AG04449 (cell line): ENCODE measurements around the gene STC2.
"Not testable (repeated sequence)": the region's sequence is repeated elsewhere in the genome, so short reads cannot be mapped to it uniquely, and the experiment has no call there.

ENCODE experiments used
- CTCF ChIA-PET: fragments of 350-600 bp; formaldehyde crosslinking; extraction: SDS; loops from one replicate; lab custom pipeline; 2021; ENCODE audit warnings: antibody characterized with exemption; lab: Yijun Ruan, JAX
- POLR2A ChIA-PET: fragments of 400-600, 350-600 bp; formaldehyde crosslinking; extraction: SDS; loops from one replicate; lab custom pipeline; 2020; ENCODE audit warnings: antibody characterized with exemption, inconsistent platforms; lab: Yijun Ruan, JAX
- DNase-seq: peaks from one replicate; pipeline ENCODE4 v3.0.0-alpha.2; 2010; ENCODE audit warnings: low read depth, low spot score
- H3K4me3 ChIP-seq: 2 replicates; pipeline ENCODE4 v1.5.1; 2011; ENCODE audit warnings: low read depth, mild to moderate bottlenecking, control low read depth, low read length
- TF ChIP-seq, protein P1 (sequence below): IDR thresholded peaks from one replicate; pipeline ENCODE4 v1.5.1; 2011; ENCODE audit warnings: mild to moderate bottlenecking, moderate library complexity, low read length, control low read depth, inconsistent platforms; ENCODE audit not compliant: insufficient read depth; ENCODE audit errors: missing control alignments

STC2 gene

DNA sequence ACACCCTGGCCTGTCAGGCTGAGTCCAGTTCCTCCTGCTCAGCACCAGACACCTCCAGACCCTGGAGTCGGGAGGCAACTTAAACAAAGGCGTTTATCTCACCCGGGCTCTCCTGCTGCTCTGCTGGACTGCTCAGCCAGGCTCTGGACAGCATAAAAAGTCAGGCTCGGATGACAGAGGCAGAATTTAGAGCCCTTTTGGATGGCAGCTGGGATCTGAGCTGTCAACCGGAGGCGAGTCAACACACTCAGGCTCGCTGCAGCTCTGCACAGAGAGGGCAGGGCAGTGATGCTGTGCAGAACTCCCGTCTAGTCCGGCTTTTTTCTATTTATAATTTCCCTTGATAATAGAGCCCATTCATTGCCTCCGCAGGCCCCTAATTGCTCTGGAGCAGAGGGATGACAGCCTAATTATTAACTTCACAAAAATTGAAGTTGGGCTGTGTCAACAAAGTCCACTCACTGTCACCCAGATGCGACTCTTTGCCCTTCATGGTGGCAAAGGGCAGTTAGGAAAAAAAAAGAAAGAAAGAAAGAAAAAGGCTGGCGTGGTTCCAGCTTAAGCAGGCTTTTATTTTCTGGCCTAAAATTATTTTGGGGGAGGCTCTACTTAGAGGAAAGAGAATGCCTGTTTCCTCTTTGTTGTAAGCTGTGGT lies 37.6 kb downstream of the STC2 start:
- CTCF ChIA-PET: interaction anchor here (1.0 to 10.7 kb wide), 6 partner anchors 25 to 584 kb away, joined by 4 to 210 read pairs (median 74); partner anchors contain the start of genes BOD1 and STC2
- no peak for DNase-seq
- H3K4me3 ChIP-seq: no peak overlapping the region
- TF ChIP-seq, protein P1, sequence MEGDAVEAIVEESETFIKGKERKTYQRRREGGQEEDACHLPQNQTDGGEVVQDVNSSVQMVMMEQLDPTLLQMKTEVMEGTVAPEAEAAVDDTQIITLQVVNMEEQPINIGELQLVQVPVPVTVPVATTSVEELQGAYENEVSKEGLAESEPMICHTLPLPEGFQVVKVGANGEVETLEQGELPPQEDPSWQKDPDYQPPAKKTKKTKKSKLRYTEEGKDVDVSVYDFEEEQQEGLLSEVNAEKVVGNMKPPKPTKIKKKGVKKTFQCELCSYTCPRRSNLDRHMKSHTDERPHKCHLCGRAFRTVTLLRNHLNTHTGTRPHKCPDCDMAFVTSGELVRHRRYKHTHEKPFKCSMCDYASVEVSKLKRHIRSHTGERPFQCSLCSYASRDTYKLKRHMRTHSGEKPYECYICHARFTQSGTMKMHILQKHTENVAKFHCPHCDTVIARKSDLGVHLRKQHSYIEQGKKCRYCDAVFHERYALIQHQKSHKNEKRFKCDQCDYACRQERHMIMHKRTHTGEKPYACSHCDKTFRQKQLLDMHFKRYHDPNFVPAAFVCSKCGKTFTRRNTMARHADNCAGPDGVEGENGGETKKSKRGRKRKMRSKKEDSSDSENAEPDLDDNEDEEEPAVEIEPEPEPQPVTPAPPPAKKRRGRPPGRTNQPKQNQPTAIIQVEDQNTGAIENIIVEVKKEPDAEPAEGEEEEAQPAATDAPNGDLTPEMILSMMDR: no peak
- POLR2A ChIA-PET: no interaction called here

DNA sequence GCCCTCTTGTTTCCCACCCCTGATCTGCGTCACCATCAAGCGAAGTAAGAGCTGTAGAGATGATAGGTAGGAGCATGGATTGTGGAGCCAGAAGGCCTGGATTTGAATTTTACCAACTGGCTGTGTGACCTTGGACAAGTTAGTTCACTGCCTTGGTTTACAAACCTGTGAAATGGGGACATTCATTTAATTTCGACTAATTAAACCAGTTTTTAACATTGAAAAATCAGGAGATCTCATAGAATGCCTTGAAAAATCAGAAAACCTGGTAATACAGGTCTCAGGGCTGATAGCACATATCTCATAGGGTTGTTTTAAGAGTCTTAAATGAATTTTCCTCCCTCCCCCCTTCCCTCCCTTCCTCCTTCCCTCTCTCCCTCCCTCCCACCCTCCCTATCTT lies 38.8 kb downstream of the STC2 start:
- no peak overlapping the region for H3K4me3 ChIP-seq
- DNase-seq: no peak
- POLR2A ChIA-PET: no interaction called here
- CTCF ChIA-PET: interaction anchor here (0.8 to 10.7 kb wide), 7 partner anchors 42 to 590 kb away, joined by 3 to 210 read pairs (median 3); partner anchors contain the start of gene STC2
- TF ChIP-seq, protein P1: no peak

DNA sequence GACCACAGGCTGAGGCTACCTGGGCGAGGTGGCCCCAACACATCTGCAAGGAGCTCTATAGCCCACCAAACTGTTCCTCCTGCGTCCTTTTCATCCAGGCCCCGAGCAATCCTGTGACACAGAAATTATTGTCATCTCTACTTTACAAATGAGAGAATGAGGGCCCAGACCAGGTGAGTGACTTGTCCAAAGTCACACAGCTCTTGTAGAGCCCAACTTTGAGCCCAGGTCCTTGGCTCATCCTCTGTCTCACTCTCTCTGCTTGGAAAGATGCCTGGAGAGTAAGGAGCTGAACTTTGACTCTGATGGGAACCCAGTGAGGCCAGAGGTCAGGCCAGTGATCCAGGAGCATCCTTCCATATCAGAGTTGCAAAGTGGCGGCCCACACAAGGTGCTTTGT lies 39.6 kb downstream of the STC2 start:
- TF ChIP-seq, protein P1: no peak

DNA sequence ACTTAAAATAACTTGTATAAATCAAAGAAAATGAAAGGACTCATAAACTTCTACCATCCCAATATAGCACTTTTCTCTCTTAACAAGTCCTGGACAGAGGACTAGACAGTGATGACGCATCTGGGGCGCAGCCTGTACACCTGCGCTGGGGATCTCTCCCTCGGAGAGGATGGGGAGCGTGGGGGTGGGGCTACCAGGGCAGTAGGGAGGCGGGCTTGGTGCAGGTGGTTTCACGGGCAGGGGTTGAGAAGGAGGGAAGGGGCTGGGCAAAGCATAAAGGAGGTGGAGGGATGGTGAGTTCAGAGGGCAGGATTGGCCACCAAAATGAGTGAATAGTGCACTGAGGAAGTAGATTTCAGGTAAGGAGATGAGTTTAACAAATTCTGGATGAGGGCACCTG lies 41.1 kb downstream of the STC2 start:
- ChIA-PET POLR2A (no interaction called here), CTCF (interaction anchor here (0.8 to 3.5 kb wide), 5 partner anchors 60 to 580 kb away, joined by 3 to 25 read pairs (median 4); no protein-coding TSS in a partner anchor)
- TF ChIP-seq, protein P1: no peak
- no peak overlapping the region for H3K4me3 ChIP-seq
- DNase-seq: no peak

More for the DNA sequence above, 39.6 kb downstream of the STC2 start:
- H3K4me3 ChIP-seq: no peak overlapping the region
- CTCF ChIA-PET: interaction anchor here (0.6 to 10.7 kb wide), 8 partner anchors 8 to 589 kb away, joined by 3 to 210 read pairs (median 3); partner anchors contain the start of genes BOD1 and STC2
- DNase-seq: no peak
- POLR2A ChIA-PET: no interaction called here

DNA sequence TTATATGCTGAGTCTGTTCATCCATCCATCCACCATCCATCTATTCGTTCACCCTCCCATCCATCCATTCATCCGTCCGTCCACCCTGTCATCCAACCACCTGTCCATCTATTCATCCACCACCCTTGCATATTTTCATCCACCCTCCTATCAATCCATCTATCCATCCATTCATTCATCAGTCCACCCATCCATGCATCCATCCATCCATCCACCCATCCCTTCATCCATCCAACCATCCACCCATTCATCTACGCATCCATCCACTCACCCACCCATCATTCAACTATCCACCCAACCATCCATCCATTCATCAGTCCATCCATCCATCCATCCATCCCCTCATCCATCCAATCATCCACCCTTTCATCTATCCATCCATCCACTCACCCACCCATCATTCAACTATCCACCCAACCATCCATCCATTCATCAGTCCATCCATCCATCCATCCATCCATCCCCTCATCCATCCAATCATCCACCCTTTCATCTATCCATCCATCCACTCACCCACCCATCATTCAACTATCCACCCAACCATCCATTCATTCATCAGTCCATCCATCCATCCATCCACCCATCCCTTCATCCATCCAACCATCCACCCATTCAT lies 43.8 kb downstream of the STC2 start:
- H3K4me3 ChIP-seq, DNase-seq, POLR2A ChIA-PET: not testable (repeated sequence)
- CTCF ChIA-PET: interaction anchor here (0.7 to 4.2 kb wide), 18 partner anchors 8 to 579 kb away, joined by 3 to 27 read pairs (median 4); partner anchors contain the start of genes ATP6V0E1 and BOD1

DNA sequence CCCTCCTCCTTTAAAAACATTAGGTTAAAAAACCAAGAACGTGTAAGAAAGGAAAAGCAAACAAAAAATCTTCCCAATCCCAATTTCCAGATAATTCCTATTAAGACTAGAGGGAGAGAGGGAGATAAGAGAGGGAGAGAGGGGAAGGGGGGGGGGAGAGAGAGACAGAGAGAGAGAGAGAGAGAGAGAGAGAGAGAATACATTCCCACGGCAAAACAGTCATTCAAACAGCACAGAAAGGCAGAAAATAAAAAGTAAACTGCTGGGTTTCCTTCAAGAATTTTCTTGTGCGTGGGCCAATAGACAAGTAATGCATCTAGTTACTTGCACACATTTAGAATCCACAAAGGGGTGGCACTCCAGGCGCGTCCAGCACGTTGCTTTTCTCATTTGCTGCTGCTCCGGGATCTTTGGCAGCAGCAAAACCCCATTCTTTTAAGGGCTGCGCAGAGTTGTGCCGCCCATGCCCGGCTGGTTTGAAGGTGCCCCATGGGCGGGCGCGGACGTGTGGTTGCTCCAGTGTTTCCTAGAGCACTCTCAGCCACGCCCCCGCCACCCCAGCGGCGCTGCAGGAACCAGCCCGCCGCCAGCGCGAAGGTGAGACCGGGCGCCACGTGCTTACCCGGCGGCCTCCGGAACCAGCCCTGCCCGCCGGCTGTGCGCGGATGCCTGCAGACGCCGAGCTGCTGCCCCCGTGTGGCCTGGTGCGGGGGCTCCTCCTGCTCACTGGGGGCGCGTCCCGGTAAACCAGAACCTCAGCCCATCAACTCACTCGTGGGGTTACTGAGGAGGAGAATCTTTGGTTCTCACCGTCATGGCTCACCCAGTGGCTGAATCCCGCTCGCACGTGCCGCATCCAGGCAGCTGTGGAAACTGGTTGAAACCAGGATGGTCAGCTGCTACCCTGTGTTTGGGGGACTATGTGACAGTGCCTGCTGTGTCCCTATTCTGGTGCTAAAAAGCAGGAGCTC lies 44.6 kb downstream of the STC2 start:
- peak overlapping the region; percentile 42 for H3K4me3 ChIP-seq
- CTCF ChIA-PET: interaction anchor here (0.6 to 4.2 kb wide), 19 partner anchors 8 to 578 kb away, joined by 3 to 27 read pairs (median 3); partner anchors contain the start of genes ATP6V0E1 and BOD1
- TF ChIP-seq, protein P1: peak; percentile 94
- POLR2A ChIA-PET: no interaction called here
- DNase-seq: no peak
